Stimulated activated CD8-positive, alpha-beta memory T cell treated with anti-CD3 and anti-CD28 coated beads, Interleukin-4, amount 100 ng/mL, for 1 hour (primary cell): Measurements from ENCODE around the gene NOB1.
"Not testable (repeated sequence)": the region's sequence is repeated elsewhere in the genome, so short reads cannot be mapped to it uniquely, and the experiment has no call there.

Experiments used
- DNase-seq, 2 donors: peaks; one replicate each; pipeline ENCODE4 v3.0.0-alpha.2; 2020; ENCODE audit warnings: low read depth in 2 of 2, low spot score in 1 of 2

Gene NOB1

DNA sequence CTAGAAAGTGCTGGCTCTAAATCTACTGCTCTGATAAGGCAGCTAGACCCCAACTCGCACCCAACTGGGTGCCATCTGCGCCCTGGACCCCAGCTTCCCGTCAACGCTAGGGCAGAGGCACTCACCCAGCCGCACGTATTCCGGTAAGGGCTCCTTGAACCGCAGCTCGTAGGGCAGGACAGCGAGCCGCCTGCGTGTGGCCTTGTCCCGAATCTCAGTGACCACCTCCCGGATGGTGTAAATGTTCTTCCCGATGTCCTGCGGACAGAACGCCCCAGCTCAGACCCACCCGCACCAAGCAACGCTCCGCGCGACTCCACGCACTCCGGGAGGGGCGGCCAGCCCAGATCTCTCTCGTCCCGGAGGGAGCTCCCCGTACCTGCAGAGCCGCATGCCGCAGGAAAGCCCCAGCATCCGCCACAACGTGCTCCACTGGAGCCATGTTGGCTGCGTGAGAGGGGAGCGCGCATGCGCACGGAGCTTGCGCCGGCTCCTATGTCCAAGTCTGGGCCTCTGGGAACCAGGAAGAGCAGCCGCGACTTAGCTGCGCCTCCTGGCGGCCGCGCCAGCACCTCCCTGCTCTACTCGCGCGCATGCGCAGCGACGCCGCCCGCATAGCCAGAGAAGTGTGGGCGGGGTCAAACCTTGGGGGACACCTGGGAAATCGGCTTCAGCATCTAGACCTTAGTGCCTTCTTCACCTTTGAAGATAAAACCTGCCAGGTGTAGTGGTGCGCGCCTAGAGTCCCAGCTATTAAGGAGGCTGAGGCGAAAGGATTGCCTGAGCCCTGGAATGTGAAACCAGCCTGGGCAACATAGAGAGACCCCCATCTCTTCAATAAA lies at the start of gene NOB1:
NOB1 (minus strand) TSS at position 458 of the 842 bp plus-strand sequence; CDS start at position 442, 16 bp downstream.
- peak; percentile 88 to 94 for DNase-seq

DNA sequence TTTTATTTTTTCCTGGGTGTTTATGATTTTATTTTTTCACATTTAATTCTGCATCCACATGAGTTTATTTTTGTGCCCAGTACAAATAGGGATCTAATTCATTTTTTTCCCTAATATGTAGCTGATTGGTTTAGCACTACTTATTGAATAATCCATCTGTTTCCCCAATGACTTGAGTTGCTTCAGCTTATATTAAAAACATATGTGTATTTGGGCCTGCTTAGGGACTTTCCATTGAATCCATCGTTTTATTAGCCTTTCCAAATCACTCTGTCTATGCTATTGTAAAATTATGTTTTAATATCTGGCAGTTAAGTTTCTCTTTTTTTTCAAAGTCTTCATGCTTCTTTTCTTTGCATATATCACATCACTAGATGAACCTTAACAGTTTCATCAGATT lies 49.6 kb upstream of the NOB1 start:
- DNase-seq: no peak

DNA sequence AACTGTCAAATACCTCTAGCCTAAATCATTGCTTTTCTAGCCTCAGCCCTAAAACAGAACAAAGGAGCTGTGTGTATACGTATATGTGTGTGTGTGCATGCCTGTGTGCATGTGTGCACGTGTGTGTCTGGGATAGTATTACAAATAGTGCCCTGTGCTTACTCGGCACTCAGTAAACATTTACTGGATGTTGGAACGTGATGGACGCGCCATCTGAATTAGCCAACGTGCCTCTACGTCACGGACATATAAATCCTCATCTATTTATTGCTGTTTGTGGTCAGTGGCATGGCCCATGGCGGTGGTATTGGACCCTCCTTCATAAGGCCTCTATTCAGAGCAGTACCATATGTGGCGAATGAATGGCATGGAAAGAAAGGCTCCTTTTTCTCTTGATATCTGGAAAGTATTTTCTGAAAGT lies 44.9 kb upstream of the NOB1 start:
- DNase-seq: no peak

DNA sequence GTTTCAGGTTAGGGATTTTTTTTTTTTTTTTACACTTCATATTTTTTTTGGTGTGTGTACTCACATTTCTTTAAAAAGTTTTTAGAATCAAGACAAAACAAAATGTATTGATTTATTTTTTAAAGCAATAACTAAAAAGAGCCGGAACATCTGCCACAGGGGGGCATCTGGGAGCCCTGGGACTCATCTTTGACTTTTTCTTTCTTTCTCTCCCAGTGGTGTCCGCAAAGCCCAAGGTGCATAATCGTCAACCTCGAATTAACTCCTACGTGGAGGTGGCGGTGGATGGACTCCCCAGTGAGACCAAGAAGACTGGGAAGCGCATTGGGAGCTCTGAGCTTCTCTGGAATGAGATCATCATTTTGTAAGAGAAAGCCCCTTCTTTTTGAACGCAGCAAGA lies 43.7 kb upstream of the NOB1 start:
- DNase-seq: no peak

DNA sequence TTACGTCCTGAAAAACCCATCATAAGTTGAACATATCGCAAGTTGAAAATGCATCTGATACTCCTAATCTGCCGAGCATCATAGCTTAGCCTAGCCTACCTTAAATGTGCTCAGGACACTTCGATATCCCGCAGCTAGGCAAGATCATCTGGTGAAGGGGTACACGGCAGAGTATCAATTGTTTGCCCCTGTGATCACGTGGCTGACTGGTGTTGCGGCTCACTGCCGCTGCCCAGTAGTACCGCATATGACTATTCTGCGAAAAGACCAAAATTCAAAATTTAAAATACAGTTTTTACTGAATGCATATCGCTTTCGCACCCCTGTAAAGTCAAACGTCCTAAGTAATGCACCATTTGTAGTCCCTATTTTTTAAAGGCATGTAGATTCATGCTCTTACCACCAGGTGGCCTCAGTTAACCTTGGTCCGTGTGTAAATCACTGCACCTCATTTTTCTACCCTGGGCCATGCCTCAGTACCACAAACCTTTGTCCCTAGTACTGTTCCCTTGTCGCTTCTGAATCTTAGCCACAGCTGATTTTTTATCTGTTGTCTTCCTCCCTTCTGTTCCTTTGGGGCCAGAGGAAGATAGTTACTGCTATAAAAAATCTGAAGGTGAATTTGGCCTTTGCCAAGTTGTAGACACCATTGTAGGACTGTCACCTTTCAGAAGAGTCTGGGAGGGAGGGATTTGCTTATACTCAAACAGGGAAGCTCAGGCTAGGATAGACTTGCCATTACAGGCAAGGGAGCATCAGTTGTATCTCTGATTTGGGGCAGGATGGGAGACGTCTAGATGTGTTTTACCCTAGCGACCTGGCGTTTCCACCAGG lies 41.8 kb upstream of the NOB1 start:
- no peak for DNase-seq

DNA sequence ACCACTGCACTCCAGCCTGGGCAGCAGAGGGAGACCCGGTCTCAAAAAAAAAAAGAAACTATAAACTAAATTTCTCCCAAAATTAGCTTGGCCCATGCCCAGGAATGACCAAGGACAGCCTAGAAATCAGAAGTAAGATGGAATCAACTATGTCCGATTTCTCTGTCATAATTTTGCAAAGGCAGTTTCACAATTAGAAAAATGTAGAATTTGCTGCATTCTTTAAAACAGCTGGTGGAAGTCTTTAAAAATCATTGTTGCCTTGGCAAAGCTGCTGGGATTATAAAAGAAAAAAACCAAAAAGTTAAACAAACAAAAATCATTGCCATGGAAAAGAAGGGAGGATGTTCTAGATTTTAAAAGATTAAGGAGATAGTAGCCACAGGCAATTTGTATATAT lies 39.8 kb upstream of the NOB1 start:
- DNase-seq: no peak

DNA sequence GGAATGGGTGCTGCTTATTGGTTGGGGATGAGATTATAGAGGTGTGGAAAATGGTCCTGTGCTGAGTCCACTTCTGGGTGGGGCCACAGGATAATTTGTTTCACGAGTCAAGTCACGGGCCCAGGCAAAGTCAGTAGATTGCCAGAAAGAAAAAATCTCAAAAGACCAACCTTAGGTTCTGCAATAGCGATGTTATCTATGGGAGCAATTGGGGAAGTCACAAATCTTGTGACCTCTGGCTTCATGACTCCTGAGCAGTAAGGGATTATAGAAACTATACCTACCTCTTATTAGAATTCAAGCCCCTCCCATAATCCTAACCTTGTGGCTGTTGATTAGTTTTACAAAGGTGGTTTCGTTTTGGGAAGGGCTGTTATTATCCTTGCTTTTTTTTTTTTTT lies 38.8 kb upstream of the NOB1 start:
- no peak for DNase-seq

DNA sequence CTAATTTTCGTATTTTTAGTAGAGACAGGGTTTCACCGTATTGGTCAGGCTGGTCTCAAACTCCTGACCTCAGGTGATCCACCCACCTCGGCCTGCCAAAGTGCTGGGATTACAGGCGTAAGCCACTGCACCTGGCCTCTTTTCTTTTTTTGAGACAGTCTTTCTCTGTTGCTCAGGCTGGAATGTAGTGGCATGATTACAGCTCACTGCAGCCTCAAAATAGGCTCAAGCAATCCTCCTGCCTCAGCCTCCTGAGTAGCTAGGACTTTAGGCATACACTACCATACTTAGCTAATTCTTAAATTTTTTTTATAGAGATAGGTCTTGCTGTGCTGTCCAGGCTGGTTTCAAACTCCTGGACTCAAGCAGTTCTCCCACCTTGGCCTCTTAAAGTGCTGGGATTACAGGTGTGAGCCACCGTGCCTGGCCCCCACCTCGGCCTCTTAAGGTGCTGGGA lies 36.7 kb upstream of the NOB1 start:
- DNase-seq: not testable (repeated sequence)

DNA sequence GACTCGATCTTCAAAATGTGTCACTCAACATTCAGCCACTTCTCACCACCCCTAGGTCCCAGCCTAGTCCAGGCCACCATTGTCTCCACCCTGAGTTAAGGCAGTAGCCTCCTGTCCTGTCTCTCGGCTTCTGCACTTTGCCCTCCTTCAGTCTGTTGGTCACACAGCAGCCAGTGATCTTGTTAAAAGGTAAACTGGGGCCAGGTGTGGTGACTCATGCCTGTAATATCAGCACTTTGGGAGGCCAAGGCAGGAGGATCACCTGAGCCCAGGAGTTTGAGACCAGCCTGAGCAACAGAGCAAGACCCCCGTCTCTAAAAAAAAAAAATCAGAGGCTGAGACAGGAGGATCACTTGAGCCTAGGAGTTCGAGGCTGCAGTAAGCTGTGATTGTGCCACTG lies 33.2 kb upstream of the NOB1 start:
- DNase-seq: no peak

DNA sequence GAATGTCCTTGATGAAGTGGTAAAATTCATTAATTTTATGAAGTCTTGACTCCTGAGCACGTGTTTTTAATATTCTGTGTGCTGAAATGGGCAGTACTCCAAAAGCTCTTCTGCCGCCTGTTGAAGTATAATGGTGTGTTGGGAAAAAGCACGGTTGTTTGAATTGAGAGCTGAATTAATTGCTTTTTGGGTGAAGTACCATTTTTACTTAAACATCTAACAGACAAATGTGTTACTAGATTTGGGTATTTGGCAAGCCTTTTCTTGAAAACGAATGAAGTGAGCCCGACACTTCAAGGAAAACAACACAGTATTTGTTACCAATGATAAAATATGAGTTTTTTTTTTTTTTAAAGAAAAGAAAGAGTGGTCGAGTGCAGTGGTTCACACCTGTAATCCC lies 29.9 kb upstream of the NOB1 start:
- DNase-seq: no peak

DNA sequence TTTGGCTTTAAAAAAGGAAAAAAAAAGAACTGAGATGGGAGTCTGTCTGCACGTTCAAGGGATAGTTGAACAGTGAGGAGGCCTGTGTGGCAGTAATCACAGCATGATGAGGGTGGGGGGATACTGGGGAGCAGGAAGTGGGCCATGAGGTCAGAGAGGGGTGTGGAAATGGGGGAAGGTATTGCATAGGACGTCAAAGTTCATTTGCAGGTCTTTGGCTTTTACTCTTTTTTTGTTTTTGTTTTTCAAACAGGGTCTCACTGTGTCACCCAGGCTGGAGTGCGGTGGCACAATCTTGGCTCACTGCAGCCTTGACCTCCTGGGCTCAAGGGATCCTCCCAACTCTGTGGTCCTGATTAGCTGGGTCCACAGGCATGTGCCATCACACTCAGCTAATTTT lies 26.4 kb upstream of the NOB1 start:
- no peak for DNase-seq

DNA sequence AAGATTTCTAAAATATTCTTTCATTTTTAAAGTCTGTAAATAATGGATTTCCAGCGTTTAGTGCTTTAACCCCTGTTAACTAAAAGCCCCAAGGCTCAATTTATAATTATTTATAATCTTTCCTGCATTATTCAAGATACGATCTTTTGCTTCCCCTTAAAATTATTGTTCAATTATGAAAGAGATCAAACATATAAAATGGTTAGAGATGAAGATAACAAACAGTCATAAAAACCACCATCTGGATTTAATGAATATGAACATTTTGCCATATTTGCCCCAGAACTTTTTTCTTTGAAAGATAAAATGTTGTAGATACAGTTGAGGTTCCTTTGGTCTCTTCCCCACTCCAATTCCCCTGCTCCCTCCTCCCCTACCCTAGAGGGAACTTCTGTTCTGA lies 25.0 kb upstream of the NOB1 start:
- no peak for DNase-seq

DNA sequence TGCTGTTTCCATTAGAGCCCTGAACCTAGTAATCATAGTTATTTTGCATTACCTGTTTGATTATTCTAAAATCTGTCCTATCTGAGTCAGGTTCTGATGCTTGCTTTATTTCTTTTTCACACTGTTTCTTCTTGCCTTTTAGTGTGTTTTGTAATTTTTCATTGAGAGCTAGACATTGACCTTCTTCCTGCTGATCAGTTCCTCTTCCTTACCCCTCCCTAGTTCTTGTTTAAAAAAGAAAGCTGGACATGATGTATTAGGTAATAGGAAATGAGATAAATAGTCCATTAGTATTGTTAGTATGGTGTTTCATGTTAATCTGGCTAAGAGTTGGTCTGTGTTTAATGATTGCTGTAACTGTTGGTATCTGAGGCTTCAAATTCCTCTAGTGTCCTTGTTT lies 20.8 kb upstream of the NOB1 start:
- DNase-seq: no peak

DNA sequence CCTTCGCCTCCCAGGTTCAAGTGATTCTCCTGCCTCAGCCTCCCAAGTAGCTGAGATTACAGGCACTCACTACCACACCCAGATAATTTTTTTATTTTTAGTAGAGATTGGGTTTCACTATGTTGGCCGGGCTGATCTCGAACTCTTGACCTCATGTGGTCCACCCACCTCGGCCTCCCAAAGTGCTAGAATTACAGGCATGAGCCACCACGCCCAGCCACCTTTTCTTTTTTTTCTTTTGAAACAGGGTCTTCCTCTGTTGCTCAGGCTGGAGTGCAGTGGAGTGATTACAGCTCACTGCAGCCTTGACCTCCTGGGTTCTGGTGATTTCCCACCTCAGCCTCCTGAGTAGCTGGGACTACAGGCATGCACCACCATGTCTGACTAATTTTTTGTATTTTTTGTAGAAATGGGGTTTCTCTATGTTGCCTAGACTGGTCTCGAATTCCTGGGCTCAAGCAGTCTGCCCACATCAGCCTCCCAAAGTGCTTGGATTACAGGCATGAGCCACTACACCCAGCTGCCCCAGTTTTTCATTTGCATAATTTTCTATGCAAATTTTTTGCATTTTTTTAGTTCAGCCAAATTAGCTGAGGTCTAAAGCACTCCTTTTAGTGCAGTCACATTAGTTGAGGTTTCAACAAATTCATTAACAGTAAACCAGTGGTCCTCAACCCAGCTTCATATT lies 18.7 kb upstream of the NOB1 start:
- DNase-seq: no peak

DNA sequence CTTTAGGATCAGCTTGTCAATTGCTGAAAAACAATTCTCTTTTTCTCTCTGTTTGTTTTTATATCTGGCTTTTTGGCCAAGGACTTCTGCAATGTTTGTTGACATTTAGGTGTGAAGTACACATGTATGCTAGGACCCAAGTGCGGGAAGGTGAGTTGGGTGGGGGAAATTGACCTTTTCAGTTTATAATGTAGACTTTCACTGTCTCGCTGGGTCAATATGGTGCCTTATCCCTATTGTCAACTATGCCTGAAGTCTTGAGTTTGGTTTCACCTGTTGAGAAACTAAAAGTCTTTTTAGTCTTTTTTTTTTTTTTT lies 16.9 kb upstream of the NOB1 start:
- DNase-seq: no peak

DNA sequence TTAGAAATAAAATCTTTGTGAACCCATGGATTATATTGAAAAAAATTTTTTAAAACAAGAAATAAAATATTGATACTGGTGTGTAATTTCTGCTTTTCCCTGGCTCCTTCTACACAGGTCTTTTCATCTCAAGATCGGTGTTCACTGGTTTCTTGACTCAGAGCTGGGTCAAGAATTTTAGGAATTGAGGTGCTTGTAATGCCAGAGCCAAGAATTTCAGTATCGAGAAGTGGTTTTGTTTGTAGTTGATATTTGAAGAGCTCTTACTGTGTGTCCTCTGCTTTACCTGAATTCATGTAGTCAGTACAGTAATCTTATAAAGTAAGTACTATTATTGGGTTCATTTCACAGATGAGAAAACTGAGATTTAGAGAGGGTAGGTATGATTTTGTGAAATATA lies 14.7 kb upstream of the NOB1 start:
- DNase-seq: no peak

DNA sequence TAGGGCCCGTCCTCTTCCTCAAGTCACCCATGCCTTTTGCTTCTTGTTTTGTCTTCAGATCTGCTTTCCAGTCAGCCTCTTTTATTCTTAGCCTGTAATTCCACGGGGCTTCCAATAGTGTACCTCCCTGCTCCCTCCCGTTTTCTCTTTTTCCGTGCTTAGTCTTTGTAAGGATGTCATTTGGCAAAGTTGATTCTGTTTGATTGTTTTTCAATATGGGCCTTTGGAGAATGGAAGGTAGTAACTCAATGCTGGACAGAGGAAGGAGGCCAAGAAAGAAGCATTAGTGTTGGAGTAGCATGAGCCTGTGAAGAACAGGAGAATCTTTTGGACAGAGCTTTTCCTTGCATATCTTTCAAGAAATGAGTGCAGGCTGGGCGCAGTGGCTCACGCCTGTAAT lies 13.9 kb upstream of the NOB1 start:
- no peak for DNase-seq

DNA sequence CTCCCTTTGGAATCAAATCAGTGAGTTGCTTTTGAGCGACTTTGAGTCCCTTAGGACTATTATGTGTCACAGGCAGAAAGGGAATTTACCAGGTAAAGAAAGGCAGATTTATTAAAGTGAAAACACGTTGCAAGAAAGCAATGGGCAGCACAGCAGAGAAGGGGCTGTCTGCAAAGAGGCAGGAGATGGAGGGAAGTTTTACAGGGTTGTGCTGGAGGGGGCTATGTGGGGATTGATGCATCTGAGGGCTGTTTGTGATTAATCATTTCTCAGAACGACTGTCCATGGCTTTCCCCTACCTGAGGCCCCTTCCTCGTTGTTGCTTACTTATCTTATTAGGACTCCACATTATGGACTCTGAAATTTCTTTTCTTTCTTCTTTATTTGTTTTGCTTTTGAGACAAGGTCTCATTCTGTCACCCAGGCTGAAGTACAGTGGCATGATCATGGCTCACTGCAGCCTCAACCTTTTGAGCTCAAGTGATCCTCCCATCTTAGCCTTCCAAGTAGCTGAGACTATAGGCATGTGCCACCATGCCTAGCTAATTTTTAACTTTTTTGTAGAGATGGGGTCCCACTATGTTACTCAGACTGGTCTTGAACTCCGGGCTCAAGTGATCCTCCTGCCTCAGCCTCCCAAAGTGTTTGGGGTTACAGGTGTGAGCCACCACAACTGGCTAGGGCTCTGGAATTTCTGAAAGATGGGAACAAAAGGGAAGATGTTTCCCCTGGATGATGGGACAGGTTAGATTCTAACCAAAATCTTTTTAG lies 12.9 kb upstream of the NOB1 start:
- DNase-seq: no peak

DNA sequence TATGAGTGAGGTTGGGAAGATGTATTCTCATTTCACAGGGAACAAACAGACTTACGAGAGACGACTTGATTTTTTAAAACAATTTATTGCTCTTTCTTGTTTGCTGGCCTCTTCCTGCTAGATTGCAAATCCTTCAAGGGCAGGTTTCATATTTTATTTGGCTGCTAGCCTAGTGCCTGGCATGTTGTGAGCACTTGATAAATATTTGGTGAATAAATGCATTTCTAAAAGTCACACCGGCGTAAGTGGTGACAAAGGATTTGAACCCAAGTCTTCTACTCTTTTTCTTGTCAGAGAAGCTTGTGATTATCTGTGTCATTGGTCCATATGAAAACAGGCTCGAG lies 8.8 kb upstream of the NOB1 start:
- no peak for DNase-seq

DNA sequence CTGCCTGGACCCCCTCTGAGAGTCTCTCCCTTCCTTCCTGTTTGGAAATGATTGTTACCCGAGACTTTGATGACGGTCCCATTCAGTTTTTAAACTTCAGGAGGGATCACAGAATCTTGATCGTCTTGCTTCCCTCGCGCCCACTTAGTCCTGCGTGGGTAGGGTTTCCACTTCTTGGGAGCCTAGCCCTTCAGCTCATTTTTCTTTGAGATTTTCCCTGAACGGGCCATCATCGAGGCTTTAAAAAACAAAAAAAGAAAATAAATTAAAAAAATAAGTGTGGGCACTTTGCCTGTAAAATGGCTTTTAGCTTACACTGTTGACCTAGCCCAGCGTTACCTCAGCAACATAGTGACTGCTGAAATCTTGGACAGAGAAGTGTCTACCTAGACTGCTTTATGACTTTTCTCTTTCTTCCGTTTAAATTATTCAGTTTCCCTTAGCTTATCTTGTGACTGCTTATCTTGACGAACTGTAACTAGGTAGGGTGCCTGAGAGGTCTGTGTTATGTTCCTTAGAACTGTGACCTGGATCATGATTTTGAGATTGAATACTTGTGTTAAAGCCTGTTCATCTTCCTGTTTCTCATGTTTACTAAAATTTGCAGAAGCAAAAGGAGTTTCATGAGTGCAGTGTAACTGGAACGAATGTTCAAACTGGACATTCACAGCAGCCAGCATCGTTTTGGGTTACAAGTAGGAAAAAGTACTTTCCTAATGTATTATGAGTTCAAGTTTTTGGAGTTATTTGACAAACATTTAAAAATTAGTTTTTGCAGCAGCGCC lies 8.3 kb upstream of the NOB1 start:
- no peak for DNase-seq
